Loucy (cell line): ENCODE measurements around the gene SART1.

Source experiments
- H2AFZ ChIP-seq: fragments of 200-600 bp; sonication (generic); 2 replicates; pipeline ENCODE4 v1.6.0; 2016; ENCODE audit warnings: antibody characterized with exemption, mild to moderate bottlenecking, low read length, moderate library complexity
- H3F3A ChIP-seq: fragments of 200-600 bp; 2 replicates; pipeline ENCODE4 v1.6.0; 2016; ENCODE audit warnings: antibody characterized with exemption, low read depth, mild to moderate bottlenecking
- H3K27me3 ChIP-seq: fragments of 200-600 bp; sonication (generic); 2 replicates; pipeline ENCODE4 v1.6.1; 2014; ENCODE audit warnings: low read length, mild to moderate bottlenecking; ENCODE audit not compliant: insufficient read depth, poor library complexity, severe bottlenecking
- H3K36me3 ChIP-seq: fragments of 200-600 bp; sonication (generic); 2 replicates; pipeline ENCODE4 v1.6.1; 2016; ENCODE audit warnings: low read length; ENCODE audit not compliant: insufficient read depth
- H3K4me1 ChIP-seq: fragments of 200-600 bp; sonication (generic); 2 replicates; pipeline ENCODE4 v1.5.1; 2014; ENCODE audit warnings: low read length, mild to moderate bottlenecking; ENCODE audit not compliant: insufficient read depth, poor library complexity, severe bottlenecking
- H3K4me2 ChIP-seq: fragments of 200-600 bp; sonication (generic); 2 replicates; pipeline ENCODE4 v1.6.0; 2014; ENCODE audit warnings: antibody characterized with exemption, low read length, low read depth, mild to moderate bottlenecking; ENCODE audit not compliant: poor library complexity, severe bottlenecking
- H3K4me3 ChIP-seq: fragments of 200-600 bp; sonication (generic); 2 replicates; pipeline ENCODE4 v1.5.1; 2014; ENCODE audit warnings: low read length, mild to moderate bottlenecking, mixed read lengths; ENCODE audit not compliant: poor library complexity, severe bottlenecking
- H3K79me2 ChIP-seq: fragments of 200-600 bp; sonication (generic); 2 replicates; pipeline ENCODE4 v1.6.1; 2014; ENCODE audit warnings: low read length; ENCODE audit not compliant: insufficient read depth
- H3K9ac ChIP-seq: fragments of 200-600 bp; sonication (generic); 2 replicates; pipeline ENCODE4 v1.6.0; 2014; ENCODE audit warnings: mild to moderate bottlenecking, low read depth, low read length, moderate library complexity; ENCODE audit not compliant: poor library complexity, severe bottlenecking
- H3K9me2 ChIP-seq: fragments of 200-600 bp; sonication (generic); replicated peaks from 2 replicates; pipeline ENCODE4 v1.6.1; 2016; ENCODE audit warnings: low read depth, low read length, mixed read lengths
- H3K9me3 ChIP-seq: fragments of 200-600 bp; sonication (generic); 2 replicates; pipeline ENCODE4 v1.6.1; 2014; ENCODE audit warnings: mild to moderate bottlenecking, antibody characterized with exemption, low read length, low read depth; ENCODE audit not compliant: insufficient read depth
- H4K20me1 ChIP-seq: fragments of 200-600 bp; sonication (generic); 2 replicates; pipeline ENCODE4 v1.6.0; 2014; ENCODE audit warnings: antibody characterized with exemption, low read length, mild to moderate bottlenecking; ENCODE audit not compliant: insufficient read depth, poor library complexity, severe bottlenecking
- EZH2phosphoT487 ChIP-seq: fragments of 200-600 bp; IDR thresholded peaks from 2 replicates; pipeline ENCODE4 v1.6.1; 2018; ENCODE audit warnings: antibody characterized with exemption, mild to moderate bottlenecking, moderate library complexity, borderline replicate concordance
- TF ChIP-seq, protein P1 (sequence below): fragments of 200-600 bp; sonication (generic); conservative IDR thresholded peaks from 2 replicates; pipeline ENCODE4 v1.5.1; 2014; ENCODE audit warnings: mild to moderate bottlenecking, antibody characterized with exemption, low read length

The SART1 gene

DNA sequence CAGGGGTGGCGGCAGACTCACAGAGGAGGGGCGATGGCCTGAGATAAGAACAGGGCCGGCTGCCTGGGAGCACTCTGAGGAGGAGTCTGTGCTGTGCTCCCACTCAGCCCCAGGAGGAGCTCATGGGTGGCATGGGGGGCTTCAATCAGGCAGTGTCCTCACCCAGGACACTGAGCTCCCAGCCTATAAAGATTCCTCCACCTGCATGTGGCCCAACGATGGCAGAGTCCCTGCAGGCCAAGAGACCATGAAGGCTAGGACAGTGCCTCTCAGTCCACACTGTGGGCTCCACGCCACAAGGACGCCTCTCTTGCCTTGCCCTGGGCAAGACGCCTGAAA lies 52.2 kb downstream of the SART1 start:
- no peaks in the 10 kb centered on the region for H3K36me3 ChIP-seq
- H2AFZ ChIP-seq = no peak overlapping the region
- TF ChIP-seq, protein P1, sequence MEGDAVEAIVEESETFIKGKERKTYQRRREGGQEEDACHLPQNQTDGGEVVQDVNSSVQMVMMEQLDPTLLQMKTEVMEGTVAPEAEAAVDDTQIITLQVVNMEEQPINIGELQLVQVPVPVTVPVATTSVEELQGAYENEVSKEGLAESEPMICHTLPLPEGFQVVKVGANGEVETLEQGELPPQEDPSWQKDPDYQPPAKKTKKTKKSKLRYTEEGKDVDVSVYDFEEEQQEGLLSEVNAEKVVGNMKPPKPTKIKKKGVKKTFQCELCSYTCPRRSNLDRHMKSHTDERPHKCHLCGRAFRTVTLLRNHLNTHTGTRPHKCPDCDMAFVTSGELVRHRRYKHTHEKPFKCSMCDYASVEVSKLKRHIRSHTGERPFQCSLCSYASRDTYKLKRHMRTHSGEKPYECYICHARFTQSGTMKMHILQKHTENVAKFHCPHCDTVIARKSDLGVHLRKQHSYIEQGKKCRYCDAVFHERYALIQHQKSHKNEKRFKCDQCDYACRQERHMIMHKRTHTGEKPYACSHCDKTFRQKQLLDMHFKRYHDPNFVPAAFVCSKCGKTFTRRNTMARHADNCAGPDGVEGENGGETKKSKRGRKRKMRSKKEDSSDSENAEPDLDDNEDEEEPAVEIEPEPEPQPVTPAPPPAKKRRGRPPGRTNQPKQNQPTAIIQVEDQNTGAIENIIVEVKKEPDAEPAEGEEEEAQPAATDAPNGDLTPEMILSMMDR = no peak
- TF ChIP-seq EZH2phosphoT487 = no peak
- no peaks in the 10 kb centered on the region for H3K79me2 ChIP-seq
- peaks cover 2% of the 10 kb centered on the region for H3K4me1 ChIP-seq
- no peaks in the 10 kb centered on the region for H4K20me1 ChIP-seq
- no peak overlapping the region for H3K4me3 ChIP-seq
- no peaks in the 10 kb centered on the region for H3F3A ChIP-seq
- H3K9ac ChIP-seq = no peak overlapping the region
- H3K4me2 ChIP-seq = no peak overlapping the region
- H3K27me3 ChIP-seq = no peaks in the 10 kb centered on the region
- no peaks in the 10 kb centered on the region for H3K9me2 ChIP-seq
- no peaks in the 10 kb centered on the region for H3K9me3 ChIP-seq

DNA sequence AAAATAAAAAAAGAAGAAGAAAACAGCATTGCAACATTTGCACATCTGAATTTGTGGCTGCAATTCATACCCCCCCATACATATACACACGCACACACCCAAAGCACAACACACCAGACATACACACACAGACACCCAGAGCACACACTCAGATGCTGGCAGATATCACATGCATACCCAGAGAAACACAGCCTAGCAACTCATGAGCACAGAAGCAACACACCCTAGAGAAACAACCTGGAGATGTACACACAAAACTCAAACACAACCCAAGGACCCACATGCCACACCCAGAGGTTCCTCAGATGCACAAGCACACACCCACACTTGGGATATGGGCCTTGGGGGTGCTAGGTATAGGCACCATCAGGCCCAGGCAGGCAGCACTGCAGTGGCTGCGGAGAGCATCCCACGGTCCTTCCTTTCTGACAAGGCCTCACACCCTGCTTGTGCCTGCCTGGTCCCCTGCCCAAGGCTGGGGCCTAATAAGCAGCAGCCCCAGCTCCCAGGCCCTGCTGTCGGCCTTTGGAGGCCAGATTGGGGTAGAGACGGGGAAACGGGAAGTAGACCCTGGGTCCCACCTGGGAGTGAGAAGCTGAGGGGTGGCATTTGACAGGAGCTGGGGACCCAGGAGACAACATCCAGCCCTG lies 53.4 kb downstream of the SART1 start:
- Histone ChIP-seq H3K9me3 (no peaks in the 10 kb centered on the region), H3K4me2 (no peak overlapping the region), H3K9ac (no peak overlapping the region), H2AFZ (no peak overlapping the region), H3K27me3 (no peaks in the 10 kb centered on the region), H3K4me1 (no peaks in the 10 kb centered on the region), H3K9me2 (no peaks in the 10 kb centered on the region), H3K36me3 (no peaks in the 10 kb centered on the region), H3F3A (no peaks in the 10 kb centered on the region), H4K20me1 (no peaks in the 10 kb centered on the region), H3K79me2 (no peaks in the 10 kb centered on the region), H3K4me3 (no peak overlapping the region)
- no peak for TF ChIP-seq EZH2phosphoT487
- TF ChIP-seq, protein P1 = no peak

DNA sequence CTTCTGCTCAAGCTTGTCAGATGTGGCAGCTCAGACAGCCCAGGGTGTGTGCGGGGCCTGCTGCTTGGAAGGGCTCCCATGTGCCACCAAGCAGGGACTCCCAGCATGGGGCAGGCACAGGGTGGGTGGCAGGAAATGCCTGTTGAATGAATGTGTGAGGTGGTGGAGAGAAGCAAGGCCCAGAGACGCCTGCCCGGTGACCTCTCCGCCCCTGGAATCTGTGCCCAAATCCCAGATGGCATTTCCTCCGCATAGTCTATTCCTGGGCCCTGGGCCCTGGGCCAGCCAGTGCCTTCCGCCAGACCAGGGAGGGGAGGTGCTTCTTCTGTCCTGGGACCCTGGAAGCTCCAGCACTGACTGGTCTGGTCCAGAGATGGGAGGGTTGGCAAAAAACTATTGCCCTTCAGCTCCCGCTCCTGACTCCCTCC lies 53.9 kb downstream of the SART1 start:
- TF ChIP-seq EZH2phosphoT487 = no peak
- TF ChIP-seq, protein P1 = no peak
- H3K9me3 ChIP-seq = no peaks in the 10 kb centered on the region
- no peak overlapping the region for H3K9ac ChIP-seq
- H3K4me2 ChIP-seq = no peak overlapping the region
- H3K27me3 ChIP-seq = no peaks in the 10 kb centered on the region
- H3K4me3 ChIP-seq = no peak overlapping the region
- H3K79me2 ChIP-seq = no peaks in the 10 kb centered on the region
- H3K4me1 ChIP-seq = peaks cover 5% of the 10 kb centered on the region
- H3K9me2 ChIP-seq = no peaks in the 10 kb centered on the region
- H2AFZ ChIP-seq = no peak overlapping the region
- H3K36me3 ChIP-seq = no peaks in the 10 kb centered on the region
- H4K20me1 ChIP-seq = no peaks in the 10 kb centered on the region
- H3F3A ChIP-seq = no peaks in the 10 kb centered on the region
